ENCODE data around the gene NLGN1.

NLGN1 gene

DNA sequence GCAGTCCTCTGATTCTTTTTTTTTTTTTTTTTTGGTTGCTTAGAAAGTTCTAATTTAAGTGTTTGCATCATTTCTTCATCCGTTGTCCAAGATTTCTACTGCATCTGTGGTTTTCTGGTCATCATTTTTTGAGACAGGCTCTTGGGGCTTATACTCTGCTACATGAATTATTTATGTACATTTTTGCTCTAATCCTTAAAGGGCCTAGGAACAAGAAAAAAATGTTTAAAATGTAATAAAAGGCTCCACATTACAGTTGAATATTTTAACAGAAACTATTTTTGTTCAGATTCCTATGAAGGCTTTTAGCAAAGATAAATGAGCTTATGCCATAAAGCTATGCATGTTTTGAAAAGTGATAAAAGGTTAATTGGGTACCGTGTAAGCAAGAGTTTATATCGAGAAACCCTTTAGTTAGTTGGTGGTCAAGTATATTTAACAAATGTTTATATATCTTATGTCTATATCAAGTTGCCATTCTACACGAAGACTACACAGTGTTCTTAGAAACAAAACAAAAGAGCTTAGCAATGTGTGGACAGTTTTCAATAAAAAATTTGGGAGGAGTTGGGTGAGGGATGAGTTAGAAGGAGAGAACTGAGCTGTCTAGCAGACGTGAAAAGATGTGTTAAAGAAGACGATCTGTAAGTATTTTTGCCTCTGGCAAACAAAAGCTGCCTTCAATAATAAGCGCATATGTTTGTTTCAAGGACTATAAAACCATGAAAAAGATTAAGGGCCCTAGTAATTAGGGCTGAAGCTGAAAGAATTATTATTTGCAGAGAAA is 898.0 kb downstream of the NLGN1 start:
- H3K4me3 Mint-ChIP-seq: no peak overlapping the region
- no peaks in the 10 kb centered on the region for H3K4me1 Mint-ChIP-seq (ENCODE audit: low read depth in 2 of 2)
- H3K9me3 Mint-ChIP-seq: peaks cover 15 to 36% of the 10 kb centered on the region in 2 donors
- ATAC-seq (replicated peaks): no peak
- no peaks in the 10 kb centered on the region for H3K27me3 Mint-ChIP-seq
- no peak for DNase-seq
- no peaks in the 10 kb centered on the region for H3K36me3 Mint-ChIP-seq (ENCODE audit: insufficient read depth)
- no peak overlapping the region for H3K27ac Mint-ChIP-seq

- no peak for ATAC-seq (replicated peaks)
- no peaks in the 10 kb centered on the region for H3K36me3 Mint-ChIP-seq (ENCODE audit: insufficient read depth)
- H3K27me3 Mint-ChIP-seq: no peaks in the 10 kb centered on the region
- peaks cover 14 to 38% of the 10 kb centered on the region in 2 donors for H3K9me3 Mint-ChIP-seq
- no peak overlapping the region for H3K4me3 Mint-ChIP-seq
- H3K27ac Mint-ChIP-seq: no peak overlapping the region
- H3K4me1 Mint-ChIP-seq (ENCODE audit: low read depth in 2 of 2): no peaks in the 10 kb centered on the region
- DNase-seq: no peak
These were observed 905.3 kb downstream of the NLGN1 start for GRCh38 chr3:174302746-174303315.

- no peaks in the 10 kb centered on the region for H3K27me3 Mint-ChIP-seq
- no peaks in the 10 kb centered on the region for H3K4me1 Mint-ChIP-seq (ENCODE audit: low read depth in 2 of 2)
- no peak overlapping the region for H3K27ac Mint-ChIP-seq
- no peak overlapping the region for H3K4me3 Mint-ChIP-seq
- DNase-seq (no peak), ATAC-seq (replicated peaks) (no peak)
- H3K36me3 Mint-ChIP-seq (ENCODE audit: insufficient read depth): no peaks in the 10 kb centered on the region
- H3K9me3 Mint-ChIP-seq: peaks cover 13 to 31% of the 10 kb centered on the region in 2 donors
These were observed 906.5 kb downstream of the NLGN1 start for GRCh38 chr3:174303907-174304560.

GRCh38 chr3:174308736-174309135 is 911.2 kb downstream of the NLGN1 start:
- Mint-ChIP-seq H3K36me3 (ENCODE audit: insufficient read depth) (no peaks in the 10 kb centered on the region), H3K27me3 (no peaks in the 10 kb centered on the region), H3K27ac (no peak overlapping the region), H3K4me1 (ENCODE audit: low read depth in 2 of 2) (no peaks in the 10 kb centered on the region), H3K4me3 (no peak overlapping the region), H3K9me3 (peaks cover 15 to 17% of the 10 kb centered on the region in 2 donors)
- ATAC-seq (replicated peaks): no peak
- no peak for DNase-seq

- H3K27ac Mint-ChIP-seq: no peak overlapping the region
These were observed 913.0 kb downstream of the NLGN1 start for GRCh38 chr3:174310475-174310983.

GRCh38 chr3:174315225-174315624 is 917.7 kb downstream of the NLGN1 start:
- no peaks in the 10 kb centered on the region for H3K4me1 Mint-ChIP-seq (ENCODE audit: low read depth in 2 of 2)
- H3K36me3 Mint-ChIP-seq (ENCODE audit: insufficient read depth): no peaks in the 10 kb centered on the region
- no peak overlapping the region for H3K4me3 Mint-ChIP-seq
- peaks cover 8 to 12% of the 10 kb centered on the region in 2 donors for H3K9me3 Mint-ChIP-seq
- DNase-seq (no peak), ATAC-seq (replicated peaks) (no peak)
- no peak overlapping the region for H3K27ac Mint-ChIP-seq
- H3K27me3 Mint-ChIP-seq: no peaks in the 10 kb centered on the region

More at GRCh38 chr3:174310475-174310983, 913.0 kb downstream of the NLGN1 start:
- DNase-seq (no peak), ATAC-seq (replicated peaks) (no peak)
- H3K9me3 Mint-ChIP-seq: peaks cover 8 to 12% of the 10 kb centered on the region in 2 donors
- no peaks in the 10 kb centered on the region for H3K4me1 Mint-ChIP-seq (ENCODE audit: low read depth in 2 of 2)
- H3K4me3 Mint-ChIP-seq: no peak overlapping the region
- H3K27me3 Mint-ChIP-seq: no peaks in the 10 kb centered on the region
- no peaks in the 10 kb centered on the region for H3K36me3 Mint-ChIP-seq (ENCODE audit: insufficient read depth)

- Mint-ChIP-seq H3K27me3 (no peaks in the 10 kb centered on the region), H3K36me3 (ENCODE audit: insufficient read depth) (no peaks in the 10 kb centered on the region), H3K9me3 (peaks cover 12 to 16% of the 10 kb centered on the region in 2 donors), H3K27ac (no peak overlapping the region), H3K4me1 (ENCODE audit: low read depth in 2 of 2) (no peaks in the 10 kb centered on the region), H3K4me3 (no peak overlapping the region)
- DNase-seq (no peak), ATAC-seq (replicated peaks) (no peak)
These were observed 919.5 kb downstream of the NLGN1 start for GRCh38 chr3:174317005-174317404.

GRCh38 chr3:174318181-174318580 is 920.6 kb downstream of the NLGN1 start:
- Mint-ChIP-seq H3K4me3 (no peak overlapping the region), H3K9me3 (peaks cover 13 to 17% of the 10 kb centered on the region in 2 donors), H3K4me1 (ENCODE audit: low read depth in 2 of 2) (no peaks in the 10 kb centered on the region), H3K36me3 (ENCODE audit: insufficient read depth) (no peaks in the 10 kb centered on the region), H3K27me3 (no peaks in the 10 kb centered on the region), H3K27ac (no peak overlapping the region)
- DNase-seq (no peak), ATAC-seq (replicated peaks) (no peak)

DNA sequence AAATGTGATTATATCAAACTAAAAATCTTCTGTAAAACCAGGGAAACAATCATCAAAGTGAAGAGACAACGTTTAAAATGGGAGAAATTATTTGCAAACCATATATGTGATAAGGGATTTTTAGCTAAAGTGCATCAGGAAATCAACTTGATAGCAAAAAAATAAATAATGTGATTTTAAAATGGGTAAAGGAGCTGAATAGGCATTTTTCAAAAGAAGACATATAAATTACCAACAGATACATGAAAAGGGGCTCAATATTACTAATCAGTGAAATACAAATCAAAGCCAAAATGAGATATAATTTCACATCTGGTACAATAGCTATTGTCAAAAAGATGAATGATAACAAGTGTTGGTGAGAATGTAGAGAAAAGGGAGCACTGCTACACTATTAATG is 924.0 kb downstream of the NLGN1 start:
- peaks cover 13 to 17% of the 10 kb centered on the region in 2 donors for H3K9me3 Mint-ChIP-seq
- DNase-seq (no peak), ATAC-seq (replicated peaks) (no peak)
- H3K4me1 Mint-ChIP-seq (ENCODE audit: low read depth in 2 of 2): no peaks in the 10 kb centered on the region
- H3K36me3 Mint-ChIP-seq (ENCODE audit: insufficient read depth): no peaks in the 10 kb centered on the region
- H3K4me3 Mint-ChIP-seq: no peak overlapping the region
- no peak overlapping the region for H3K27ac Mint-ChIP-seq
- no peaks in the 10 kb centered on the region for H3K27me3 Mint-ChIP-seq

DNA sequence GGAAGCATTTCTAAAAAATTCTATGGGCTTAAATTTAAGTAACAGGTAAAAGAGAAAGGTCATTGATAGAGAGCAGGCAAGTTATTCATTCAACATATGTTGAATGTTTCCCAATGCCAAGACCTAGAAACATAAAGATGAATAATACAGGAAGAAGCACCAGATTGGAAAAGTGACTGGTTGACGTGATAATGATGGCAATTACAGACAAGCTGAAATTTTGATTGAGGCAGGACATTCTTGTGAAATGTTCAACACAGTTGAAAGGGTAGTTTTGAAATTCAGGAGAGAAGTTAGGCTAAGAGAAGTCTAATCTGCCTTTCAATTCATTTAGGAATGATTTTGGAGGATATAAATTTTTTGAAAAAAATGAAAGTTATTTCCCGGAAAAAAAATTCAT is 925.2 kb downstream of the NLGN1 start:
- no peak overlapping the region for H3K27ac Mint-ChIP-seq
- DNase-seq: no peak
- no peaks in the 10 kb centered on the region for H3K4me1 Mint-ChIP-seq (ENCODE audit: low read depth in 2 of 2)
- no peak overlapping the region for H3K4me3 Mint-ChIP-seq
- H3K36me3 Mint-ChIP-seq (ENCODE audit: insufficient read depth): no peaks in the 10 kb centered on the region
- H3K9me3 Mint-ChIP-seq: peaks cover 13 to 17% of the 10 kb centered on the region in 2 donors
- no peak for ATAC-seq (replicated peaks)
- no peaks in the 10 kb centered on the region for H3K27me3 Mint-ChIP-seq

GRCh38 chr3:174325171-174325570 is 927.6 kb downstream of the NLGN1 start:
- no peak for DNase-seq
- no peak overlapping the region for H3K4me3 Mint-ChIP-seq
- no peaks in the 10 kb centered on the region for H3K4me1 Mint-ChIP-seq (ENCODE audit: low read depth in 2 of 2)
- H3K27me3 Mint-ChIP-seq: no peaks in the 10 kb centered on the region
- H3K27ac Mint-ChIP-seq: no peak overlapping the region
- no peak for ATAC-seq (replicated peaks)
- no peaks in the 10 kb centered on the region for H3K36me3 Mint-ChIP-seq (ENCODE audit: insufficient read depth)
- peaks cover 11 to 12% of the 10 kb centered on the region in 2 donors for H3K9me3 Mint-ChIP-seq

DNA sequence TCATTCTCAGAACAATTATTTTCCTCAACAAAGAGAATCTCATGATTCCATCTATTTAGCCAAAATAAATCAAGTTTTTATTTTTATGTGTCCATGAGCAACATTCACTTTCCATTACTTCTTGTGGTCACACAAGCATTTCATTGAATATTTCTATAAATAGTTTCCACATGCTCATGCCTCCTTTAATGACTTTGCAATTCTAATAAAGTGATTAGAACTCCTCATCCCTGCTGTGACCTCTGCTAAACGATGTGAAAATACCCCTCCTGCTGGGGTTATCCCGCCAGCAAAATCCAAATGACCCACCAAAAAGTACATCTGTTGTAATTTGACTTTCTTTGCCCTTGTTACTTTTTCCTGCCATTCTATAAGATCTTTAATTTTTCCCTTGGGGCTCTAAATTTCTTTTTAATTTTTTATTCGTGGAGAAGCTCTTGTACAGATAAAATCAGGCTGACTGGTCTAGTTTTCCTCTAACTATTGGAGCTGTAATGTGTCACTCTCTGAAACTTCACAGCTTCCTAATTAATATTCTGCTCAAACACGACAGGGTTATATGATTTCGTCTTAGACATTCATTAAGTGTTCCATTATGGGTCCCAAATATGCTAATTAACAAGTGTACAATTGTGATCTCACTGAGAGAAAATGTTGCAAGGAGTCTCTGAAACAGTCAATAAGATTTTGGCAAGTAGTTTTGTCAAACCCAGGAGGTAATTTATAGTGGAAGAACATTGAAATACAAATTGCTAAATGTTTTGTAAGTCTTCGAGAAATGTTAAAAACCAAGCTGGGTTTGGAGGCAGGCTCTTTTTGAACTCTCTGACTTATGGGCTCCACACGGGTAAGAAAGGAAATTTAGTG is 928.5 kb downstream of the NLGN1 start:
- H3K9me3 Mint-ChIP-seq: peaks cover 13 to 16% of the 10 kb centered on the region in 2 donors
- no peaks in the 10 kb centered on the region for H3K27me3 Mint-ChIP-seq
- H3K4me1 Mint-ChIP-seq (ENCODE audit: low read depth in 2 of 2): no peaks in the 10 kb centered on the region
- H3K4me3 Mint-ChIP-seq: no peak overlapping the region
- no peaks in the 10 kb centered on the region for H3K36me3 Mint-ChIP-seq (ENCODE audit: insufficient read depth)
- DNase-seq: no peak
- H3K27ac Mint-ChIP-seq: no peak overlapping the region
- ATAC-seq (replicated peaks): no peak

GRCh38 chr3:174329321-174329720 is 931.8 kb downstream of the NLGN1 start:
- no peak overlapping the region for H3K27ac Mint-ChIP-seq
- no peaks in the 10 kb centered on the region for H3K36me3 Mint-ChIP-seq (ENCODE audit: insufficient read depth)
- H3K4me1 Mint-ChIP-seq (ENCODE audit: low read depth in 2 of 2): no peaks in the 10 kb centered on the region
- DNase-seq (no peak), ATAC-seq (replicated peaks) (no peak)
- H3K4me3 Mint-ChIP-seq: no peak overlapping the region
- H3K9me3 Mint-ChIP-seq: peaks cover 9 to 12% of the 10 kb centered on the region in 2 donors
- H3K27me3 Mint-ChIP-seq: no peaks in the 10 kb centered on the region

Measured in effector memory CD8-positive, alpha-beta T cell (primary cell).